HG02678 (cell line): Measurements from ENCODE around the gene VARS1.

ENCODE experiments used
- ATAC-seq: cut with Tn5 transposase; IDR thresholded peaks from one replicate; pipeline ENCODE4 v1.9.1; 2021; ENCODE audit warnings: mild to moderate bottlenecking, moderate library complexity; ENCODE audit not compliant: unreplicated experiment

Gene VARS1

GRCh38 chr6:31749301-31750036 lies 46.1 kb downstream of the VARS1 start:
- ATAC-seq = no peak
